LNCAP (cell line): Measurements from ENCODE around the gene ZNF30.

ENCODE experiments used
- CTCF ChIP-seq: fragments of 450-650 bp; IDR thresholded peaks from 2 replicates; pipeline ENCODE4 v1.5.1; 2017; ENCODE audit warnings: mild to moderate bottlenecking

Gene ZNF30

DNA sequence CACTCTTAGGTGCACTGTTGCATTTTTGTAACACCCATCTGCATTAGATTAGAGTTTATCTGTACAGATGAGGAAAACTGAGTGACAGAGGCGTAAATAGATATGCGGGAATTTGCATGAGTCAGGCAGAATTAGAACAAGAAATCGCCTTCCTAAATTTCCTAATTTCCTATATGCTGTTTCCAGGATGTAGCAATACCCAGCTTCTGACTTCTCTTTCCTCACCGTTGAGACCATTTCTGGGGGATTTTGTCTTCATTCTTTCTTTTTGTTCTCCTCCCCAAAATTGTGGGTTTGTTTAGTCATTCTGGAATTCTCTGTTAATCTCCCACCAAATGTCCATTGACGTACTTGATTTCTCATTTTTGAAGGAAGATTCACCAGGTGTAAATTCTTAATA is 47.9 kb downstream of the ZNF30 start:
- TF ChIP-seq CTCF = no peak

- no peak for TF ChIP-seq CTCF
Observed at GRCh38 chr19:34975056-34975455, 48.4 kb downstream of the ZNF30 start.

GRCh38 chr19:34976611-34977010 is 49.9 kb downstream of the ZNF30 start:
- no peak for TF ChIP-seq CTCF

DNA sequence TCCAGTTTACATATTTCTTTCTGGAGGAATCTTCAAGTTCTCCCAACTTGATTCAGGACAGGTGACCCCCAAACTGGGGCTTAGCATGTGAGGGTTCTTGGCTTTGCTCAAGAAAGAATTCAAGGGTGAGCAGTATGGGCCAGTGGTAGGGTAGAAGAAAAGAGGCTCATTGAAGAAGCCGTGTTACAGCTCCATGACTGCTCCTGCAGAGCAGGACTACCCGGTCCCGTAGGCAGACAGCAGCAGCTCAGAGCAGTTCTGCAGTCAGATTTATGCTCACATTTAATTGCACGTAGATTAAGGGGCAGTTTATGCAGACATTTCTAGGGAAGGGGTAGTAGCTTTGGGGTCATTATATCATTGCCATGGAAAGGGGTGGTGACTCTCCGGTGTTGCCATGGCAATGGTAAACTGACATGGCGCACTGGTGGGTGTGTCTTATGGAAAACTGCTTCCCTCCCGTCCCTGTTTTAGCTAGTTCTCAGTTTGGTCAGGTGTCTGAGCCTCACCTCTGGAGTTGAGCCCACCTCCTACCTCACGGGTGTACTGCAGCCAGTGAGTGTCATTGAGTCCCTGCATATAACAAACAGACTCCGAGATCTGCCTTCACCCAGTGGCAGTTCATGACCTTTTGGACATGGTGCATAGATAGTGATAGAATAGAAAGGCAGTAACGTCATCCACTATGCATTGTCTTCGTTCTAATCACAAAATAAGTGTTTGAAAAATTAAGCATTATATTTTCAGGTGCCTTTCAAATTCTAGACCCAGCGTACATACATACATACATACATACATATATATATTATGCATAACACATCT is 53.3 kb downstream of the ZNF30 start:
- TF ChIP-seq CTCF = no peak

GRCh38 chr19:34982275-34982674 is 55.6 kb downstream of the ZNF30 start:
- TF ChIP-seq CTCF = no peak

GRCh38 chr19:34983786-34984185 is 57.1 kb downstream of the ZNF30 start:
- no peak for TF ChIP-seq CTCF

DNA sequence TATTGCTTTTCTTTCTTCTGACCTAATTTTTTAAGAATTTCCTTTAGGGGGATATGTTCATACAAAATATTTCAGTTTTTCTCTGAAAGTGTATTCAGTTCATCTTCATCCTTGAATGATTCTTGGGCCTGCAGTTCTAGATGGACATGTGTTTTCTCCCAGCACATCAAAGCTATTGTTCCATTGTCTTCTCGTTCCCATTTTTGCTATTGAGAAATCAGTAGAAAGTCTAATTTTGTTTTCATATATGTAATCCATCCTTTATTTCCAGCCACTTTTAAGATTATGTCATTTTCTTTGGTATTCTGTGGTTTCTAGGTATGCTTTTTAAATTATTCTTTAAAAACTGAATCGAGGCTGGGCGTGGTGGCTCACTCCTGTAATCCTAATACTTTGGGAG is 57.6 kb downstream of the ZNF30 start:
- TF ChIP-seq CTCF = no peak
